Subcutaneous adipose tissue (tissue), 4 donors: ENCODE data around the gene SLC25A15. TPM values are rescaled to one million over a fixed set of nuclear protein-coding genes. Genes with fewer than 3 reads are reported as not detected.

Experiments used
- CTCF ChIP-seq: fragments of 450-650 bp; IDR thresholded peaks from one replicate; pipeline ENCODE4 v1.5.1; 2016; ENCODE audit warnings: low read depth, mild to moderate bottlenecking, control low read depth, antibody characterized with exemption, moderate library complexity
- total RNA-seq, 4 donors: library from RNA; depleted of rRNA; stranded (reverse); fragments of >200 nt; gene quantifications; one replicate each; pipeline ENCODE4 v1.1.0, GENCODE V29; 2016

The SLC25A15 gene
- total RNA-seq, 4 donors from 2014 or later: 4.6 to 11.1 (median 6.0) TPM

- TF ChIP-seq CTCF: no peak
Measured at GRCh38 chr13:40794414-40795368, 5.3 kb downstream of the SLC25A15 start.

DNA sequence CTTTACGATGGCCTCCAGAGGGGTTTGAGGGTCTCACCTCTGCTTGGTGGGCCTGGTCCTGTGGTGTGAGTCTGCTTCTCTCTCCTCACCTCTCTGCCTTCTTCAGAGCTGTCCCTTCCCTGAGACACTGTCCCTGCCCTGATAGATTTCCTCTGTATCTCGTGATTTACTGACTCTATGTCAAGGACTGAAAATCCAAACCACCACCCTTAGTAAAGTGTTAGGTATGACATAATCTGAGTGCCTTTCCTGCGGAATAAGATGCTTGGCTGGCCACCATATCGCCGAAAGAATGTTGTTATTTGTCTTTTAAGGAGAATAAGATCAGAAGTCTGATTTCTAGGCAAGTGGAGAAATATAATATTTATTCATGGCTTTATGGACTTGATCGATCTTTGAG is 7.2 kb downstream of the SLC25A15 start:
- no peak for TF ChIP-seq CTCF

DNA sequence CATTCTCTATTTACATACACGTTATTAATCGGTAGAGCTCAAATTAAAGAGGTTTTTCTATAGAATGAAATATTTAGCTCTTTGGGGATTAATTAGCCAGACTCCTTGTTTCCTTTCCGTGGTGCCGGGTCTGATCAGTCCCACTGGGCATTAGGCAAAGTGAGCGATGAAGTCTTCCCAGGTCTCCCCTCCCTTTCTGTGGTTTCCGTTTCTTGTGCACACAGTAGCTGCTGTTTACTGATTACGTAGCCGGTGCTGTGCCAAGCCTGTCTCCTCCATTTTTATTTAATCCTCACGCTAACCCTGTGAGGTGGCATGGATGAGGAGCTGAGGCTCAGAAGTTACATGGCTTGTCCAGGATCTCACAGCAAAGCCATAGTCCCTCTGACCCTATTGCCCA is 9.0 kb downstream of the SLC25A15 start:
- TF ChIP-seq CTCF: no peak

DNA sequence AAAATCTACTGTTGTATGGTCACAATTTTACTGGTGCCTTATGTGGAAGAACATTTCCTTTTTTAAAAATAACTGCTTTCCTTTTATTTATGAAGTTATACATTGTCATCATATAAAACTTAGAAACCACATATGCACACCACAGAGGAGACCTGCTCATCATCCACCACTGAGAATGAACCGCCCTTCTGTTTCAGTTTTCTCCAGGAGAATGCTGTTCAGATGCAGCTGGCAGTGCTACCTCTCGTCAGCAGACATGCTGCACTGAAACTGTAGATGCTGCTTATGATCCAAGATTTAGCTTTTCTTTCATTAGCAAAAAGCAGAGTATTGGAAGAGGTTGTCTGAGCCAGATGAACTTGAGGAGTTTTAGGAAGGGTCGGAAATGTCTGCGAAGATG is 10.1 kb downstream of the SLC25A15 start:
- TF ChIP-seq CTCF: no peak

GRCh38 chr13:40800559-40800958 is 11.1 kb downstream of the SLC25A15 start:
- TF ChIP-seq CTCF: no peak

DNA sequence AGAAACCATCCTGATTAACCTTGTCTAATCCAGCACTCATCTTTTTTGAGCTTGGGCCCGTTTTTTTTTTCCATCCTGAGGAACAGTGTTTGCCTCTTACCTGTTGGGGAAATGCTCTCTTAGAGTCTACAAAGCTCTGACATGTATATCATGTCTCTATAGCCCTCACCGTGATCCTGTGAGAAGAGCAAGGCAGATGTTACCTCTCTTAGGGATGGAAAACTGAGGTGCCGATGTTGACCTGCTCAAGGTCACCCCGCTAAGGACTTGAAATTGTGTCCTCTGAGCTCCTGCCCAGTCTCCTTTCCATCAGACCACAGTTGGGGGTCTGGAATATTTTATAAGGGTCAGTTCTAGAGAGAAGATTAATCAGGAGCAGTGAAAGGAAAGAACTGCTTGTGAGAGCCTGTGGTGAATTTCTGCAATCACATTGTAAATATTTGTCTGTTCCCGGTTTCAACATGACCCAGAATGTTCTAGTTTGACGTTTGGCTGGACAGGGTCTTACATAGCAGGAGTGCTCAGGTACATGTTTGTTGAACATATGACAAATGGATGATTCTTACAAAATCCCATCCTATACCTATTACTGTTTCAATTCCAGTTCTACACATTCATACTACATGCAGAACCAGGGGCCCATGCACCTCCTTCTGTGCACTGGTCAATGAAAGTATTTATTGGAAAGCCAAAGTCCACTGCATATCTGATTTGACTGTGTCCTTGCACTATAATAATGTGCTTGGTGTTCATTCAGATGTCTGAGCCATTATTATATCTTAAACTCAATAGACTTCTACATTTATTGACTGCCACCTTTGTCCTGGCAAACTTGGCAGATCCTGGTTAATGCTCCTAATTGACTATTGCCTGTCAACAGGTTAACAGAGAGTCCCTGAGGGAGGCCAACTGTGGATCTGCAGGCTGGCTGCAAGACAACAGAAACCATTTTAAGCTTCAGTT is 12.1 kb downstream of the SLC25A15 start:
- TF ChIP-seq CTCF: no peak

DNA sequence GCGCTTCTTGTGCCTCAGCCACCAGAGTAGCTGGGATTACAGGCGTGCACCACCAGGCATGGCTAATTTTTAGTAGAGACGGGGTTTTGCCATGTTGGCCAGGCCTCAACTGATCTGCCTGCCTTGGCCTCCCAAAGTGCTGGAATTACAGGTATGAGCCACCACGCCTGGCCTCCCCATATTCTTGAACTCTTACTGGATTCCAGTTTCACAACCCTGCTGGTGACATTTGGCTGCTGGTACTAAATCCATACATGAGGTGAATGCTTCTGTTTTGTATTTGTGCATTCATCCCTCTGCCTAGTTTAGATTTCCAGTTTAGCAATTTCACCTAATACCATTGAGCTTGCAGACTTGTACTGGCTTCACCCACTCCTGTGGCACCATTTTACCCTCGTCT is 13.9 kb downstream of the SLC25A15 start:
- TF ChIP-seq CTCF: no peak
